Smooth muscle cell (in vitro differentiated cells): ENCODE data around the gene HSD17B12. TPM values are rescaled to one million over a fixed set of nuclear protein-coding genes. Genes with fewer than 3 reads are reported as not detected.

Source experiments
- DNase-seq: peaks from one replicate; lab custom pipeline; 2025; ENCODE audit not compliant: unreplicated experiment; lab: John Stamatoyannopoulos, UW
- H2AFZ ChIP-seq: fragments of 200-600 bp; sonication (generic); 2 replicates; pipeline ENCODE4 v1.6.0; 2016; ENCODE audit warnings: antibody characterized with exemption, low read depth, mild to moderate bottlenecking
- H3F3A ChIP-seq: fragments of 200-600 bp; sonication (generic); 2 replicates; pipeline ENCODE4 v1.6.0; 2017; ENCODE audit warnings: antibody characterized with exemption, low read depth
- H3K27ac ChIP-seq: fragments of 200-600 bp; sonication (generic); 2 replicates; pipeline ENCODE4 v1.5.1; 2016; ENCODE audit warnings: low read depth, mild to moderate bottlenecking
- H3K27me3 ChIP-seq: fragments of 200-600 bp; sonication (generic); 2 replicates; pipeline ENCODE4 v1.6.1; 2016; ENCODE audit warnings: low read depth, mild to moderate bottlenecking
- H3K36me3 ChIP-seq: fragments of 200-600 bp; sonication (generic); 2 replicates; pipeline ENCODE4 v1.5.1; 2016; ENCODE audit warnings: low read depth
- H3K4me1 ChIP-seq: fragments of 200-600 bp; sonication (generic); 2 replicates; pipeline ENCODE4 v1.5.1; 2016; ENCODE audit warnings: low read depth
- H3K4me2 ChIP-seq: fragments of 200-600 bp; sonication (generic); 2 replicates; pipeline ENCODE4 v1.6.0; 2016; ENCODE audit warnings: mild to moderate bottlenecking
- H3K4me3 ChIP-seq: fragments of 200-600 bp; sonication (generic); 2 replicates; pipeline ENCODE4 v1.5.1; 2016; ENCODE audit warnings: mild to moderate bottlenecking
- H3K79me2 ChIP-seq: fragments of 200-600 bp; sonication (generic); 2 replicates; pipeline ENCODE4 v1.6.0; 2016; ENCODE audit warnings: low read depth, mild to moderate bottlenecking
- H3K9ac ChIP-seq: fragments of 200-600 bp; sonication (generic); 2 replicates; pipeline ENCODE4 v1.6.0; 2016; ENCODE audit warnings: low read depth
- H3K9me3 ChIP-seq: fragments of 200-600 bp; sonication (generic); replicated peaks from 2 replicates; pipeline ENCODE4 v1.5.1; 2016; ENCODE audit warnings: low read depth
- H4K20me1 ChIP-seq: fragments of 200-600 bp; sonication (generic); 2 replicates; pipeline ENCODE4 v1.6.0; 2016; ENCODE audit warnings: low read depth
- WGBS: methylation state at CpG from one replicate; pipeline ENCODE4 v1.1.7; 2016; ENCODE audit warnings: low lambda C conversion rate; 5-methylcytosine and 5-hydroxymethylcytosine counted together
- polyA plus RNA-seq: library from polyadenylated mRNA; unstranded; fragments of >200 nt; fragmentation: Nextera tagmentation; extraction: Ambion mirVana; gene quantifications from 2 replicates; pipeline ENCODE4 v1.2.1, GENCODE V29; 2016
- total RNA-seq: library from RNA; depleted of rRNA; stranded (reverse); fragments of >200 nt; gene quantifications from 2 replicates; pipeline ENCODE4 v1.2.3, GENCODE V29; 2014
- TF ChIP-seq, protein P1 (sequence below): fragments of 200-600 bp; sonication (generic); IDR thresholded peaks from 2 replicates; pipeline ENCODE4 v1.5.1; 2017; ENCODE audit warnings: borderline replicate concordance, mild to moderate bottlenecking, antibody characterized with exemption; ENCODE audit not compliant: insufficient read depth, poor library complexity, severe bottlenecking

Gene HSD17B12
- total and polyA plus RNA-seq, 2 experiments from 2014 or later, result 74.8 to 111 TPM

DNA sequence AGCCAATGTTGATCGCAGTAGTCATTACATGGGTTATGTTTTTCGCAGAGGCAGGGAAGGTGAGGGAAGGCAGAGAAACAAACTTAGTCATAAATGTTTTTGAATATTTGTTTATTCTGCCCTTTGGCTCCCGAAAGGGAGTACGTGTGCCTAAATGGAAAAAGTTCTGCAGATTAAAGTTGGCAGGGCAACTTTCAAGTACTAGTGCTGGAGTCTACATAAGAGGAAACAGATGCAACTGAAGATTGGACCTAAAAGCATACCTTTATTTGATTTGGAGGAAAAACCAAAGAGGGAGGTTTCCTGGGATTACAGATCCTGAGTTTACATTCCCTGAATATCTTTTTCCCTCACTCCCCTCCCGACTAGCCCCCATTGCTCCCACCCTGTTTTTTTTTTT, 5.7 kb downstream of the HSD17B12 start:
- Histone ChIP-seq H3K27me3 (no peaks in the 10 kb centered on the region), H3K9ac (no peak overlapping the region), H3K4me2 (no peak overlapping the region), H3K36me3 (no peaks in the 10 kb centered on the region), H4K20me1 (peaks cover 65% of the 10 kb centered on the region), H3F3A (no peaks in the 10 kb centered on the region), H3K4me1 (peaks cover 11% of the 10 kb centered on the region), H2AFZ (no peak overlapping the region), H3K9me3 (no peaks in the 10 kb centered on the region), H3K79me2 (peaks cover 99% of the 10 kb centered on the region), H3K27ac (no peak overlapping the region), H3K4me3 (no peak overlapping the region)
- no peak for DNase-seq
- TF ChIP-seq, protein P1, sequence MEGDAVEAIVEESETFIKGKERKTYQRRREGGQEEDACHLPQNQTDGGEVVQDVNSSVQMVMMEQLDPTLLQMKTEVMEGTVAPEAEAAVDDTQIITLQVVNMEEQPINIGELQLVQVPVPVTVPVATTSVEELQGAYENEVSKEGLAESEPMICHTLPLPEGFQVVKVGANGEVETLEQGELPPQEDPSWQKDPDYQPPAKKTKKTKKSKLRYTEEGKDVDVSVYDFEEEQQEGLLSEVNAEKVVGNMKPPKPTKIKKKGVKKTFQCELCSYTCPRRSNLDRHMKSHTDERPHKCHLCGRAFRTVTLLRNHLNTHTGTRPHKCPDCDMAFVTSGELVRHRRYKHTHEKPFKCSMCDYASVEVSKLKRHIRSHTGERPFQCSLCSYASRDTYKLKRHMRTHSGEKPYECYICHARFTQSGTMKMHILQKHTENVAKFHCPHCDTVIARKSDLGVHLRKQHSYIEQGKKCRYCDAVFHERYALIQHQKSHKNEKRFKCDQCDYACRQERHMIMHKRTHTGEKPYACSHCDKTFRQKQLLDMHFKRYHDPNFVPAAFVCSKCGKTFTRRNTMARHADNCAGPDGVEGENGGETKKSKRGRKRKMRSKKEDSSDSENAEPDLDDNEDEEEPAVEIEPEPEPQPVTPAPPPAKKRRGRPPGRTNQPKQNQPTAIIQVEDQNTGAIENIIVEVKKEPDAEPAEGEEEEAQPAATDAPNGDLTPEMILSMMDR, result no peak
- 69% methylated on average over 5 of the region's 5 CpGs for WGBS

DNA sequence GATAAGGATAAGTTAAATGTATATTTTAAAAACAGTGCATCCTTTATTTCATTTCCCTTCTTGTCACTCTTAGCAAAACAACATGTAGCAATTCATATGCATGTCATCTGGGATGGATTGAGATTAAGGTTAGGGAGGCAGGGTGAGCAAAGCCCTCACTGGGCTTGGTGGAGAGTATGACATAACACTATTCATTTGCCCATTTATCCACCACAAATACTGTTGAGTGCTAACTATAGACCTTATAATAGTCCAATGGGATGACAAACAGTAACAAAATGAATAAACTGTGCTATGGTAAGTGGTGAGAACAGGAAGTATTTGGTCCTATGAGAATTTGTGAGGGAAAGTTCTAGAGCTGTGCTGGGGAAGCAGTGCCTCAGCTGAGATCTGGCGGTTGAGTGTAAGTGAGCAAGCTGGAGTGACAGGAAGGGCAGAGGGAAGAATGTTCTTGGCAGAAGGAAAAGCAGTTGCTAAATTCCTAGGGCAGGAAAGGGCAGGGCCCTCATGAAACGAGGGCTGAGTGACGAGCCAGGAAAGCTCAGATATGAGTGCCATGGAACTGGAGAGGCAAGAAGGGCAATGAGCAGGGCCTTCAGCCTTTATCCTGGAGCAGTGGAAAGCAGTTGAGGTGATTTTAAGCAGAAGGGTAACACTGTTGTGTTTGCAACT, 6.7 kb downstream of the HSD17B12 start:
- no peak overlapping the region for H2AFZ ChIP-seq
- H3K4me2 ChIP-seq, result no peak overlapping the region
- no peak for DNase-seq
- H3K27me3 ChIP-seq, result no peaks in the 10 kb centered on the region
- H3K27ac ChIP-seq, result no peak overlapping the region
- TF ChIP-seq, protein P1, result no peak
- no peaks in the 10 kb centered on the region for H3K36me3 ChIP-seq
- no peak overlapping the region for H3K4me3 ChIP-seq
- peaks cover 4% of the 10 kb centered on the region for H3K4me1 ChIP-seq
- peaks cover 99% of the 10 kb centered on the region for H3K79me2 ChIP-seq
- no peak overlapping the region for H3K9ac ChIP-seq
- WGBS, result 51% methylated on average over 3 of the region's 3 CpGs
- H3F3A ChIP-seq, result no peaks in the 10 kb centered on the region
- no peaks in the 10 kb centered on the region for H3K9me3 ChIP-seq
- H4K20me1 ChIP-seq, result peaks cover 76% of the 10 kb centered on the region

DNA sequence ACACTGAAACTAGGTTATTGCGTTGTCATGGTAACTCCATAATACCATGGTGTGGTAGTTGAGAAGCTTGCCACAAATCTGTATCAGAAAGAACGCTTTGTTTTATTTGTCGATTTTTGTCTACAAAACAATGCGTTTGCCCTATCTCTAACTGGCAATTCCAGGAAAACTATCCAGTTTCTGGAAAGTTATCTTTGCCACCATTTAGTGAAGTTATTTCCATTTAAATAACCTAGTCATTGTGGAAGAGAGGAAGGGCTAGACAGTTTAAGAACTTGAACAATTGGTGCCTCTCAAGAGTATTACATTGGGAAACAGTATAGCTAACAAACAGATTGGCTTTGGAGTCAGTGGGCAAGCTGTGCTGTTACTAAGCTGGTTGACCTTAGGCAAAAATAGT, 7.9 kb downstream of the HSD17B12 start:
- Histone ChIP-seq H3K27me3 (no peaks in the 10 kb centered on the region), H3K4me1 (peaks cover 4% of the 10 kb centered on the region), H3K27ac (no peak overlapping the region), H3K4me3 (no peak overlapping the region), H4K20me1 (peaks cover 86% of the 10 kb centered on the region), H3K4me2 (no peak overlapping the region), H3K36me3 (no peaks in the 10 kb centered on the region), H3F3A (no peaks in the 10 kb centered on the region), H3K9me3 (no peaks in the 10 kb centered on the region), H3K9ac (no peak overlapping the region), H2AFZ (no peak overlapping the region), H3K79me2 (peaks cover 92% of the 10 kb centered on the region)
- TF ChIP-seq, protein P1, result no peak
- whole genome bisulfite sequencing, result 73% methylated on average over 4 of the region's 4 CpGs
- no peak for DNase-seq

DNA sequence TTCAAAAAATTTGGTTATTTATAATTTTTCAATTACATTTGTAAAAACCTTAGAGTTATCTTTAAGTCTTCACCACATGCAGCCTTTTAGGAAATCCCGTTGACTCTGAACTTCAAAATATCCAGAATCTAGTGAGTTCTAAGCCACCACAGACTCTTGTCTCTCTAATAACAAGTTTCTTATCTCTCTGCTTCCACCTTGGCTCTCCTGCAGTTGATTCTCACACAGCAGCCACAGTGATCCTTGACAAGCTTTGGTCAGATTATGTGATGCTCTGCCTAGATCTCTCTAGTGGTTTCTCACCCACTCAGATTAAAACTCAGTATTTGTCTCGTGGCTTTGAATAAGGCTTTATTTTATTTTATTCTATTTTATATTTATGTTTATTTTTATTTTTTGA, 8.6 kb downstream of the HSD17B12 start:
- Histone ChIP-seq H4K20me1 (peaks cover 88% of the 10 kb centered on the region), H2AFZ (no peak overlapping the region), H3K79me2 (peaks cover 91% of the 10 kb centered on the region), H3K27me3 (no peaks in the 10 kb centered on the region), H3K27ac (no peak overlapping the region), H3K9me3 (no peaks in the 10 kb centered on the region), H3K36me3 (no peaks in the 10 kb centered on the region), H3K4me2 (no peak overlapping the region), H3K9ac (no peak overlapping the region), H3K4me1 (peaks cover 4% of the 10 kb centered on the region), H3K4me3 (no peak overlapping the region), H3F3A (no peaks in the 10 kb centered on the region)
- TF ChIP-seq, protein P1, result no peak
- WGBS, result 86% methylated on average over 2 of the region's 2 CpGs
- no peak for DNase-seq
